VCaP (cell line): ENCODE measurements around the gene MYF5.

Experiments used
- H3K27ac ChIP-seq: fragments of 450-650 bp; 2 replicates; pipeline ENCODE4 v1.5.1; 2017
- CTCF ChIP-seq: fragments of 450-650 bp; conservative IDR thresholded peaks from 2 replicates; pipeline ENCODE4 v1.5.1; 2017; ENCODE audit warnings: mild to moderate bottlenecking, moderate library complexity

Gene MYF5

DNA sequence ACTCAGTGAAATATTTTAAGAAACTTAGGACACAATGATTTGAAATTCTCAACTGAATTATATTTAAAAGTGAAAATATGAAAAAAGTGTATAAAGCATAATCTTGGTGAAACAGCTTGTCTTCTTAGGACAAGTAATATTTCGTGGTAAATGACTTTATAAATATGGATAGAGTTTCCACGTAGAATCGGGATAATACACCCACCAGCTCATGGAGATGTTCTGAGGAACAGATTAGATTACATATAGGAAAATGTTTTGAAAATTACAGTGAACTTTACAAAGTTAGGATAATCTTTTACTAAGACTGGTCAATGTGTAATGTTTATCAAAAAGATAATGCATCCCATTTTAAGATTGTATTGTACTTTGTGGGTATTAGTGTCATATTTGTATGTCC, 34.9 kb upstream of the MYF5 start:
- H3K27ac ChIP-seq: no peak overlapping the region
- TF ChIP-seq CTCF: no peak

DNA sequence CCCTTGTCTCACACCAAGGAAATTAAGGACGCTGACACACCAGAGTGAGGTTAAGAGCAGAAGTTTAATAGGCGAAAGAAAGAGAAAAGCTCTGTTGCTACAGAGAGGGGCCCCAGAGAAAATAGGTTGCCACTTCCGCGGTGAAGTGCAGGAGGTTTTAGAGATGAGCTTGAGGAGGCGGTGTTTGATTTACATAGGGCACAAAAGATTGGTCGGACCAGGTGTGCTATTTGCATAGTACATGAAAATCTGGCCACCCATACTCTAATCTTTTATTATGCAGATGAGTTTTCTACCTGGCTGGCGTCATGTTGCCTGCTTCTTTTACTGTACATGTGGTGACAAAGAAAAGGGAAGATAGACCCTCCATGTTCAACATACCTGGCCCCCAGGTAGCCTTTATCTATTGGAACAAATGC, 32.6 kb upstream of the MYF5 start:
- H3K27ac ChIP-seq: no peak overlapping the region

GRCh38 chr12:80690090-80690489, 26.6 kb upstream of the MYF5 start:
- no peak for TF ChIP-seq CTCF
- peak overlapping the region; percentile 52; the same call in 1 of the 2 replicates for H3K27ac ChIP-seq

More for the DNA sequence above, 32.6 kb upstream of the MYF5 start:
- no peak for TF ChIP-seq CTCF

DNA sequence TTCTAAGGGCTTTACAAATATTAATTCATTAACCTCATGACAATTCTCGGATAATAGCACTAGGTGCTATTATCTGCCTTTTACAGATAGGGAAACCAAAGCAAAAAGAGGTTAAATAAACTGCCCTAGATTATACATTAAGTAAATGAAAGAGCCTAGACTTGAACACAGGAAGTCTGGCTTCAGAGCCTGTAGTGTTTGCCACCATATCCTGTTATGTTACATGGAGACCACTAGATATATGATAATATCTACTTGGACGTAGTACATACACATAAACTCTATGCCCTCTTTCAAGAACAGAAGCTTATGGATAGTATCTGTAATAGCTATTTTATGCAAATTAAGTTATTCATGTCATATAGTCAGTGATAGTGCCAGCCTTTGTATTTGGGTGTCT, 26.2 kb upstream of the MYF5 start:
- peak overlapping the region; percentile 52 for H3K27ac ChIP-seq
- no peak for TF ChIP-seq CTCF

DNA sequence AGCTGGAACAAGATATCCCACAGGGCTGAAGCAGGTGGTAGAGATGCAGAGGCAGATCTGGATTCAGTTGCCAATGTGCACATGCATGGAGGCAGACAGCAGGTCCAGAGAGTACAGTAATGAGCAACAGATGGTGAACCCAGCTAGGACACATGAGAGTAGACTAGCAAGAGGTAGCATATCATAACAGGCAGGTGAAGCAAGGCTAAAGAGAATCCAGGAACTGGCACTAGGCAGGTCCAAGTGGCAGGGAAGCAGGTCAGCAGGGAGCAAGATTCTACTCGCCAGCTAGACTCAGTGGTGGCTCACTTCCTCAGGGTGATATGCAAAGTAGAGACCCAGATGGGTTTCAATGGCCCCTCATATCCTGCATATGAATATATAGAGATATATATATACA, 24.6 kb upstream of the MYF5 start:
- TF ChIP-seq CTCF: no peak
- H3K27ac ChIP-seq: peak overlapping the region; percentile 52

DNA sequence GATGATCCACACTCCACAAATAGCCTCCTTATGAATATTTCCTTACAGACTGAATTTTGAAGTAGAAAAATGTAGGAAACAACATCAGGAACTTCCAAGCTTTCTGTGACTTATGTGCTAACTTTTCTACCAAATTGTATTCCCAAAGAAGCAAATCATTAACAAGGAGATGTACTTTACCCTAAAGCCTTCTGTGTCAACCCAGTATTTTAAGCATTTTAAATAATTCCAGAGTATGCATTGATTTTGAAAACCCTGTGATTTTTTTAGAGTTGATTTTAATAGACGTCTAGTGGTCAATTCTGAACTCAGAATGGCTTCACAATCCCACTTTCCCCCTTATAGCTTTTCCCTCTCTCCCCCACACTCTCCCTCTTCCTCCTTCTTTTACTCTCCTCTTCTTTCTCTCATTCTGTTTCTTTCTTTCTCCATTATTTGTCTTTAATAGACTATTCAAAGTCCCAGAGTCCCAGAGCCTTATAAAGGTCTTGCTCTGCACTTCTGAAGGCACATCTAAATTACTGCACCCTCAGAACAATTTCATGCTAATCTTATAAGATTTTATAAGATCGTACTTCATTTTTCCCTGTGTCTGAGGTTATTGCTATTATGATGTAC, 19.3 kb upstream of the MYF5 start:
- H3K27ac ChIP-seq: no peak overlapping the region
- no peak for TF ChIP-seq CTCF

GRCh38 chr12:80698256-80698655, 18.5 kb upstream of the MYF5 start:
- no peak overlapping the region for H3K27ac ChIP-seq
- no peak for TF ChIP-seq CTCF
